Astrocyte of the cerebellum (primary cell): ENCODE results near the gene MKRN1.
A peak's percentile ranks its signal among the peaks of the same experiment; 100 is the strongest.

ENCODE experiments used
- DNase-seq: peaks from one replicate; pipeline ENCODE4 v3.0.0-alpha.2; 2011; ENCODE audit warnings: low read depth
- H3K4me3 ChIP-seq: 2 replicates; pipeline ENCODE4 v1.5.1; 2011; ENCODE audit warnings: mild to moderate bottlenecking, low read depth, low read length, moderate library complexity
- in situ Hi-C: cut with HindIII; loops from 2 replicates; pipeline ENCODE4 v1.10.0; 2017; ENCODE audit warnings: low sequenced_read_pairs
- TF ChIP-seq, protein P1 (sequence below): IDR thresholded peaks from 2 replicates; pipeline ENCODE4 v1.5.1; 2012; ENCODE audit warnings: low read length, low read depth, moderate library complexity, mild to moderate bottlenecking; ENCODE audit errors: missing control alignments

The MKRN1 gene

DNA sequence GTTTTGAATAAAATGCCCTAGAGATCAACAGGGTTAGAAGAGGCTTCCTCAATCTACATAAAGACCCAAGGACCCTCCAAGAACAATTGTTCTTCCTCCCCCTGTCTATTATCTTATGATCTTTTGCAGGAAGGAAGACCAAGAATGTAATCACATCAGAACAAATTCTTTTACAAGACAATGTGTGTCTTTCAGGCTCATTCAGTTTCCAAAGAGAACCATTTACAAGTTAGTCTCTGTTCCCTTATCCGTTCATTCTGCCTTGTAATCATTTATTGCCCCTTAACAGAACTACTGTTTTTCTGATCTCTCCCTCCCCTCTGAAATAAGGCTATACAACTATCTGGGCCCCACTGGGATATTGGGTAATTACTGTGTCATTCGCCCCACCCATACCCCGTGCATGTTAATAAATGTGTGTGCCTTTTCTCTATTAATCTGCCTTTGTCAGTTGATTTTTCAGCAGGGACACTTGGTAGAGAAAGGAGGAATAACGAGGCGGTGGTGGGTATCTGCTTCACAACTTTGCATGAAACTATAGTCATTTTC is 5.7 kb upstream of the MKRN1 start:
- no peak for DNase-seq
- no peak overlapping the region for H3K4me3 ChIP-seq
- in situ Hi-C loops = no loop called here
- TF ChIP-seq, protein P1, sequence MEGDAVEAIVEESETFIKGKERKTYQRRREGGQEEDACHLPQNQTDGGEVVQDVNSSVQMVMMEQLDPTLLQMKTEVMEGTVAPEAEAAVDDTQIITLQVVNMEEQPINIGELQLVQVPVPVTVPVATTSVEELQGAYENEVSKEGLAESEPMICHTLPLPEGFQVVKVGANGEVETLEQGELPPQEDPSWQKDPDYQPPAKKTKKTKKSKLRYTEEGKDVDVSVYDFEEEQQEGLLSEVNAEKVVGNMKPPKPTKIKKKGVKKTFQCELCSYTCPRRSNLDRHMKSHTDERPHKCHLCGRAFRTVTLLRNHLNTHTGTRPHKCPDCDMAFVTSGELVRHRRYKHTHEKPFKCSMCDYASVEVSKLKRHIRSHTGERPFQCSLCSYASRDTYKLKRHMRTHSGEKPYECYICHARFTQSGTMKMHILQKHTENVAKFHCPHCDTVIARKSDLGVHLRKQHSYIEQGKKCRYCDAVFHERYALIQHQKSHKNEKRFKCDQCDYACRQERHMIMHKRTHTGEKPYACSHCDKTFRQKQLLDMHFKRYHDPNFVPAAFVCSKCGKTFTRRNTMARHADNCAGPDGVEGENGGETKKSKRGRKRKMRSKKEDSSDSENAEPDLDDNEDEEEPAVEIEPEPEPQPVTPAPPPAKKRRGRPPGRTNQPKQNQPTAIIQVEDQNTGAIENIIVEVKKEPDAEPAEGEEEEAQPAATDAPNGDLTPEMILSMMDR = no peak

DNA sequence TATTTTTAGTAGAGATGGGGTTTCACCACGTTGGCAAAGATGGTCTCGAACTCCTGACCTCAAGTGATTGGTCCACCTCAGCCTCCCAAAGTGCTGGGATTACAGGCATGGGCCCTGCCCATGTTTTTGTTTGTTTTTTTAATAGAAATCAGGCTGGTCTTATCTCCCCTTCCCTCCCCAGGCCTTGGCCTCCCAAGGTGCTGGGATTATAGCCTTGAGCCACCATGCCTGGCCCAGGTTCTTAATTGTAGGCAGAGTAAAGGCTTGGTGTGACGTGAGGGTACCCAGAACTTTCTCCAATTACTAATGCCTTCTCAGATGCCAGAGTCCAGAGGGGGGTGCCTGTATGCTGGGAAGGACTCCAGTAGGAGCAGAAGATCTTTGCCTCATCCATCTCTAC is 5.2 kb upstream of the MKRN1 start:
- DNase-seq = no peak
- H3K4me3 ChIP-seq = no peak overlapping the region
- in situ Hi-C loops = no loop called here
- TF ChIP-seq, protein P1 = no peak

DNA sequence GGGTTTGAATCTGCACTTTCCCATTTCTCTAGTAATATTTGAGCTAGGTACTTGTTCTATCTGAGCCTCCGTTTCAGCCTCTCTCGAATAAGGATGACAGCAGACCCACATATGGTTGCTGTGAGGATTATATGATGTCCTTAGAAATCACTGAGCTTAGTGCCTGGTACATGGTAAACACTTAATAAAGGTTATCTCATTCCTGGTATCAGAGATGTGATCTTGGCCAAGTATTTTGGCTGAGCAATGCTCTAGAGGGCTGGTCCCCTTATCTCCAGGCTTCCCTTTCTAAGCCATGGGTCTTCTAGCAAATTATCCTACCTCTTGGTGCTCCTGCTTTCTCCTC is 407 bp upstream of the MKRN1 start:
- in situ Hi-C loops = no loop called here
- TF ChIP-seq, protein P1 = no peak
- peak overlapping the region; percentile 79 for H3K4me3 ChIP-seq
- DNase-seq = no peak

DNA sequence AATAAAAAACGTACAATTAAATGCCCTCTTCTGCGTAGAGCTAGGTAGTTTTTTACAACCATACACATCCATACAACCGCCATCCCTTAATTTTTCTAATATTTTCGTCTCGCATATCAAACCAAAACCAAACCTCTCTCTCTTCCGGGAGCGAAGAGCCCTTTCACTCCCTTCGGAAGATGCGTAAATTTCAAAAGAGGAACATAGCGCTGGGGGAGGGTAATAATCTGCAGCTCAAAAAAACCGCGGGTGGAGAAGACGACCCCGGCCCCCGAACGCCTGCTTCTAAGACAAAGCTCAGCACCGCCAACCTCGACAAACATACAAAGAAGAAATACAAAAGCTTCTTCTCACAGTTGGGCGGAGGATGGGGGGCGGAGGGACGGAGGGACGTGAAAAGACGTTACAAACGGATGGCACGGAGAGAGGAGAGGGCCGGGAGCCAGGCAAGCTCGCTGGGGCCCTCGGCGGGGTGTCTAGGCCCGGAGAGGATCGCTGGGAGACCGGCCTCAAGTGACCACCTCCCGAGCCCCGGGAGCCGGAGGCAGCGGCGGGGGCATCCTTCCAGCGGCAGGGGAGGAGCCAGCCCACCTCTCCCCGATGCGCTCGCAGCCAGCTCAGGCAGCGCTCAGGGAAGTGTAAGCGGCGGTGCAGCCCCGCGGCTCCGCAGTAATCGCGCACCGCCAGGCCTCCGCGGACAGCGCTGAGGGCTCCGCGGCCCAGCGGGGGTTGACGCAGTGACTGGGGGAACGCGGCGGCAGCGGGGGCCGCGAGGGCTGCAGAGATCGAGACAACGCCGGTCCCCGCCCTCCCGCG is 851 bp downstream of the MKRN1 start:
- in situ Hi-C loops = no loop called here
- TF ChIP-seq, protein P1 = no peak
- DNase-seq = no peak
- H3K4me3 ChIP-seq = peak overlapping the region; percentile 79

DNA sequence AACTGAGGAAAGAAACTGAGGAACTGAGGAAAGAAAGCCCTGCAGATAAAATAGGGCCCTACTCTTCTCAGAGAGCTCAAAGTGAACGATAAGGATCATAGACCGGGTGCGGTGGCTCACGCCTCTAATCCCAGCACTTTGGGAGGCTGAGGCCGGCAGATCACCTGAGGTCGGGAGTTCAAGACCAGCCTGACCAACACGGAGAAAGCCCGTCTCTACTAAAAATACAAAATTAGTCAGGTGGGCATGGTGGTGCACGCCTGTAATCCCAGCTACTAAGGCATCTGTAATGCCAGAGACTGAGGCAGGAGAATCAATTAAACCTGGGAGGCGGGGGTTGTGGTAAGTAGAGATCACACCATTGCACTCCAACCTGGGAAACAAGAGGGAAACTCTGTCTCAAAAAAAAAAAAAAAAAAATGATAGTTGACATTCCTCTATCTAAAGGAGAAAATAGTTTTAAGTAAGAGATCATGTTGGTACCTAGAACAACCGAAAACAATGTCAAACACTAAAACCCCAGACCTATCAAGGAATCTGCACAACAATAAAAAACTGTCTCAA is 2.5 kb downstream of the MKRN1 start:
- in situ Hi-C loops = no loop called here
- TF ChIP-seq, protein P1 = no peak
- no peak for DNase-seq
- H3K4me3 ChIP-seq = no peak overlapping the region

DNA sequence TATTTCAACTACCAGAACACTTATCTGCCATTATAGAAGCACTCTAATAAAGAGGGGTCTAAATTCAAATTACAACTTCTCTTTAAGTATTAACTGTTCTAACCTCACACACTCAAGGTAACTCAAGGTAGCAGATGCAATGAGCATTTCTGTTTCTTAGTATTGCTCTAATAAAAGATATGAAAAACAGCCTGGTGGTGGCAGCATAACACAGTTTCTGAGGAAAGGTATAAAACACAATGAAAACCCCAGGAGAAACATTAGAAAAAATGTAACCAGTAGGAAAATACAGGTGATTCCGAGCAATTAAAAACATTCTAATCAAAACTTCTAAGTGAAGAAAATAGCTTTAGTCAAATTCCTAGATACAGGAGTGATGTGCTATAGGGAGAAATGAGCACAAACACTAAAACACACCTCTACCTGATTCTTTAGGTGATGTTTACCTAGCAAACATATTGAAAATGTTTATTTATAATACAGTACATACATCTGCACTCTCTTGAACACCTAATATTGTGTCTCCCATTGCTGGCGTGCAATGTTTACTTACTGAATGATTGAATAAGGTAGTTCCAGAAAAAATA is 3.5 kb downstream of the MKRN1 start:
- TF ChIP-seq, protein P1 = peak; percentile 25
- in situ Hi-C loops = no loop called here
- no peak overlapping the region for H3K4me3 ChIP-seq
- no peak for DNase-seq
